Vagina (tissue), 2 donors: ENCODE results near the gene STIM2. TPM values are rescaled to one million over a fixed set of nuclear protein-coding genes. Genes with fewer than 3 reads are reported as not detected.

Experiments
- DNase-seq, 2 donors: peaks; one replicate each; pipeline ENCODE4 v3.0.0-alpha.2; 2017; ENCODE audit errors: extremely low spot score in 2 of 2
- H3K27ac ChIP-seq: fragments of 200-600 bp; sonication (generic); one replicate; pipeline ENCODE4 v1.5.1; 2019
- H3K27me3 ChIP-seq: fragments of 200-600 bp; sonication (generic); one replicate; pipeline ENCODE4 v1.5.1; 2019
- H3K36me3 ChIP-seq, 2 donors: fragments of 200-600 bp; sonication (generic); one replicate each; pipeline ENCODE4 v1.5.1; 2017 to 2019
- H3K4me1 ChIP-seq: fragments of 200-600 bp; sonication (generic); one replicate; pipeline ENCODE4 v1.5.1; 2019
- H3K4me3 ChIP-seq, 2 donors: fragments of 200-600 bp; sonication (generic); 1 replicate in 1 of 2; 2 replicates in 1 of 2; pipeline ENCODE4 v1.5.1; 2016 to 2019
- H3K9me3 ChIP-seq: fragments of 200-600 bp; sonication (generic); one replicate; pipeline ENCODE4 v1.5.1; 2019
- POLR2A ChIP-seq, 2 donors: fragments of 450-650 bp; IDR thresholded peaks; one replicate each; pipeline ENCODE4 v1.6.1; 2017; ENCODE audit warnings: antibody characterized with exemption in 2 of 2, mild to moderate bottlenecking in 2 of 2, moderate library complexity in 2 of 2
- POLR2AphosphoS5 ChIP-seq, 2 donors: sonication (generic); formaldehyde crosslinking; IDR thresholded peaks; one replicate each; pipeline ENCODE4 v1.9.0; 2017; ENCODE audit warnings: antibody characterized with exemption in 2 of 2, mild to moderate bottlenecking in 2 of 2, low read depth in 1 of 2; ENCODE audit not compliant: insufficient read depth in 1 of 2
- intact Hi-C: fragments of 100-400 bp; cut with DNase I; formaldehyde crosslinking; loops from one replicate; pipeline ENCODE4 v1.15.1; 2023
- total RNA-seq: library from RNA; depleted of rRNA; stranded (reverse); fragments of >200 nt; gene quantifications from one replicate; pipeline ENCODE4 v1.2.3, GENCODE V29; 2016
- TF ChIP-seq, protein P1 (sequence below), 3 experiments: fragments of 450-650 bp in 2 of 3; fragments of 200-600 bp in 1 of 3; sonication (generic) in 1 of 3; IDR thresholded peaks; one replicate each; pipeline ENCODE4 v1.5.1; 2017 to 2019; ENCODE audit warnings: antibody characterized with exemption in 3 of 3, mild to moderate bottlenecking in 2 of 3, moderate library complexity in 2 of 3

STIM2 gene
- total RNA-seq, 1 donor from 2014 or later: 39.5 TPM

DNA sequence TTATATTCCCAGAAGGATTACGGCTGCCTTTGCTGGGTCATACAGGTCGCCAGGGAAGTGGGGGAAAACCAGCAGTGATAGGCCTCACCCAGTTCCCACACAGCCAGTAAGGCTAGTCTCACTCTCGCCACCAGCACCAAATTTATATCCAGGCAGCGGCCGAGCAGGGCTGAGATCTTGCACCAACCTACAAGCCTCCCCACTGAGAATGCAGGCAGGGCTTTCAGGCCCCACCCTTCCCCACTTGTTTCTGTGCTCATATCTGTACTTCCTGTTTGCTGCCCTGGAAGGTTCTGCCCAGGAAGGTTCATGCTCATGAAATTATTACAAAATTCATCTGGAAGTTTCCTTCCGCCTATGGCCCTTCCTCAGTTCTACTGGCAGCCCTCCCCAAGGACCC, 179.7 kb downstream of the STIM2 start:
- TF ChIP-seq POLR2A (IDR thresholded peaks at IDR 0.05) (no peak), POLR2AphosphoS5 (IDR thresholded peaks at IDR 0.05; ENCODE audit: insufficient read depth in 1 of 2, low read depth in 1 of 2) (no peak)
- TF ChIP-seq, protein P1, sequence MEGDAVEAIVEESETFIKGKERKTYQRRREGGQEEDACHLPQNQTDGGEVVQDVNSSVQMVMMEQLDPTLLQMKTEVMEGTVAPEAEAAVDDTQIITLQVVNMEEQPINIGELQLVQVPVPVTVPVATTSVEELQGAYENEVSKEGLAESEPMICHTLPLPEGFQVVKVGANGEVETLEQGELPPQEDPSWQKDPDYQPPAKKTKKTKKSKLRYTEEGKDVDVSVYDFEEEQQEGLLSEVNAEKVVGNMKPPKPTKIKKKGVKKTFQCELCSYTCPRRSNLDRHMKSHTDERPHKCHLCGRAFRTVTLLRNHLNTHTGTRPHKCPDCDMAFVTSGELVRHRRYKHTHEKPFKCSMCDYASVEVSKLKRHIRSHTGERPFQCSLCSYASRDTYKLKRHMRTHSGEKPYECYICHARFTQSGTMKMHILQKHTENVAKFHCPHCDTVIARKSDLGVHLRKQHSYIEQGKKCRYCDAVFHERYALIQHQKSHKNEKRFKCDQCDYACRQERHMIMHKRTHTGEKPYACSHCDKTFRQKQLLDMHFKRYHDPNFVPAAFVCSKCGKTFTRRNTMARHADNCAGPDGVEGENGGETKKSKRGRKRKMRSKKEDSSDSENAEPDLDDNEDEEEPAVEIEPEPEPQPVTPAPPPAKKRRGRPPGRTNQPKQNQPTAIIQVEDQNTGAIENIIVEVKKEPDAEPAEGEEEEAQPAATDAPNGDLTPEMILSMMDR (IDR thresholded peaks at IDR 0.05): no peak
- Histone ChIP-seq H3K4me1 (no peaks in the 10 kb centered on the region), H3K27ac (no peak overlapping the region), H3K9me3 (no peaks in the 10 kb centered on the region), H3K27me3 (no peaks in the 10 kb centered on the region), H3K36me3 (no peaks in the 10 kb centered on the region), H3K4me3 (no peak overlapping the region)
- peak in 1 of 2 donors; percentile 65 for DNase-seq
- intact Hi-C loops: no loop called here

DNA sequence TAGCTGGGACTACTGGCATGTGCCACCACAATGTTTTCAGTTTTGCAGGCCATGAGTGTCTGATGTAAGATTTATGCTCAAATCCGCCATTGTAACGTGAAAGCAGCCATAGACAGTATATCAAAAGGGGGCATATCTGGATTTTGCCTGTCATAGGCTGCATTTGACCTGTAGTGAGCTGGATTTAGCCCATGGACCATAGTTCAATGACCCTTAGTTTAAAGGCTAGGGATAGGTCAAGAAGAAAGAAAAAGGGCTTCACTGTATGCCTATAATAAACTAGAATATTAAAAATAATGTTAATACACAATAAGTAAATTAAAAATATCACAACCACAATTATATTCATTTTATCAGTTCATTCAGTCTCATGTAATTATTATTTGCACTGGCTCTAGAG, 181.8 kb downstream of the STIM2 start:
- Histone ChIP-seq H3K4me1 (no peaks in the 10 kb centered on the region), H3K36me3 (no peaks in the 10 kb centered on the region), H3K9me3 (no peaks in the 10 kb centered on the region), H3K27me3 (no peaks in the 10 kb centered on the region), H3K4me3 (no peak overlapping the region), H3K27ac (no peak overlapping the region)
- intact Hi-C loops: no loop called here
- TF ChIP-seq, protein P1 (IDR thresholded peaks at IDR 0.05): no peak
- no peak for TF ChIP-seq POLR2AphosphoS5 (IDR thresholded peaks at IDR 0.05; ENCODE audit: insufficient read depth in 1 of 2, low read depth in 1 of 2)
- no peak for TF ChIP-seq POLR2A (IDR thresholded peaks at IDR 0.05)
- DNase-seq: no peak

DNA sequence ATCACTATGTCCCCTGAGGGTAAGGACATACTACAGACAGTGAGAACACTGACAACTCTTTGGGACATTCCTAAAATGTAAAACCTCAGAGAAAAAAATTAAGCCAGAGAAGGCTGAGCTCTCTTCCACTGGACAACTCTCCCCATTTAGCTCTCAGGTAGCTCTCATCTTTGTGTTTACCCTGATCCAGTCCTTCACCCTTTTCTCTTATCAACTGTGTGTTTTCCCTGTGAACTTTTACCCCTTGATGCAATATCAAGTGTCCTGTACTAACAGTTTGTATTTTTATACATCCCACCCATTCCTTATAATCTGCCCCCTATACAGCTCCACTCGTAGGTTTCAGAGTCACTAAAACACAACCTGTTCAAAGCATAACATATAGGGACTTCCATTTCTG, 182.6 kb downstream of the STIM2 start:
- Histone ChIP-seq H3K4me3 (no peak overlapping the region), H3K36me3 (no peaks in the 10 kb centered on the region), H3K4me1 (no peaks in the 10 kb centered on the region), H3K9me3 (no peaks in the 10 kb centered on the region), H3K27me3 (no peaks in the 10 kb centered on the region), H3K27ac (no peak overlapping the region)
- TF ChIP-seq POLR2AphosphoS5 (IDR thresholded peaks at IDR 0.05; ENCODE audit: insufficient read depth in 1 of 2, low read depth in 1 of 2) (no peak), POLR2A (IDR thresholded peaks at IDR 0.05) (no peak)
- TF ChIP-seq, protein P1 (IDR thresholded peaks at IDR 0.05): no peak
- DNase-seq: no peak
- intact Hi-C loops: no loop called here

DNA sequence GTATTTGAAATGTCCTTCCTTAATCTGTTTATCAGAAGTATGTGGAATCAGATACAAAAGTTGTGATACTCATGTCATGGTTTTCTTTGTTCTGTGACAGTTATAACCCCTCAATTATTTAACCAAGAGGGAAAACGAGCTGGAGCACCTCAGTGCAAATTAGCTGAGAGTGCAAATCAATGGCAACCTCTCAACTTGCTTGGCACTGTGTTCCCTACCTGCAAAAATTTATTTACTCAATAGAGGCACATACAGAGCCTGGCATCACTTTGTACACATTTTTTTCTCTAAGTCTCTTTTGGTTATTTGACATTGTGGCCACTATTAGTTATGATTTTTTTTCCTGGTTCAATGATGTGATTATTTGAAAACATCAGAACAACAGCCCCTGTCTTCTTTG, 186.2 kb downstream of the STIM2 start:
- Histone ChIP-seq H3K27ac (no peak overlapping the region), H3K36me3 (no peaks in the 10 kb centered on the region), H3K9me3 (no peaks in the 10 kb centered on the region), H3K4me3 (no peak overlapping the region), H3K27me3 (no peaks in the 10 kb centered on the region), H3K4me1 (no peaks in the 10 kb centered on the region)
- intact Hi-C loops: no loop called here
- TF ChIP-seq POLR2AphosphoS5 (IDR thresholded peaks at IDR 0.05; ENCODE audit: insufficient read depth in 1 of 2, low read depth in 1 of 2) (no peak), POLR2A (IDR thresholded peaks at IDR 0.05) (no peak)
- TF ChIP-seq, protein P1 (IDR thresholded peaks at IDR 0.05): no peak
- no peak for DNase-seq

DNA sequence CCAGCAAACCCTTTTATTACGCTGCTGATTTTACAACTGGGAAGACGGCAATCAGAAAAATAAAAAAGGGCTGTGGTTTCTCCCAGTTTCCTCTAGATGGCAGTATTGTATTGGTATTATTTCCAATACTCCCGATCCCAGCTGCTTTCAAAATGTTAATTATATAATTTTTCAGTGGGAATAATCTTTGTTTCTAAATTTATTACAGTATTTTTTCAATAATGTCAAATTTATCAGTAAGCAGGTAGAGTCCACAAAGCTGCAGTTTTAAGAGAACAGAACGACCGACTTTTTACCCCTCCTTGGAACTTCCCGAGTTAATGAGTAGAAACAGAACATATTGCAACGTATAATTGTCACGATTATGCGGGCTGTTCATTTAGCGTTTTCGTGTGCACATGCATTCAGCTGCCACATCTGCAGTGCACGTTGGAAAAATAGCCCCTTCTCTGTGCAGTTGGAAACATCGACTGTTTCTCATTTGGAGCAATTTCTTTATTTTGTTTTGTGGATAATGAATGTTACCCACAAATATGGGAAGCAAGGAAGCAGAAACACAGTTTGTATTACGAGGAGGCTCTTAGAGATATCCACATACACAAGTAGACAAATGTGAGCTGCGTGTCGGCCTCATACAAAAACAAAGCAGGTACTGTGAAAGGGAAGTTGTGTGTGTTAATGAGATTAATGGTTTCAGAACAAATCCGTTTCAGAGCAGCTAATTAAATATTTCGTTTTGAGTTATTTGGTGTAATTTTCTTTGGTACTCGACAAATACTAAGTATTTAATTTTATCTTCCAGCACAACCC, 188.0 kb downstream of the STIM2 start:
- Histone ChIP-seq H3K4me3 (peak overlapping the region; percentile 24 to 34), H3K4me1 (no peaks in the 10 kb centered on the region), H3K27ac (no peak overlapping the region), H3K9me3 (no peaks in the 10 kb centered on the region), H3K36me3 (no peaks in the 10 kb centered on the region), H3K27me3 (no peaks in the 10 kb centered on the region)
- no peak for TF ChIP-seq POLR2A (IDR thresholded peaks at IDR 0.05)
- TF ChIP-seq, protein P1 (IDR thresholded peaks at IDR 0.05): peak; percentile 43 to 65 (median 56)
- intact Hi-C loops: no loop called here
- DNase-seq: no peak
